ENCODE results near the gene FAM83E. TPM values are rescaled to one million over a fixed set of nuclear protein-coding genes. Genes with fewer than 3 reads are reported as not detected.
A peak's percentile ranks its signal among the peaks of the same experiment; 100 is the strongest.

Gene FAM83E
- total and polyA plus RNA-seq, 2 of the 8 experiments (the other 6 are each of a cell fraction or from before 2014, with no cell fraction given), result 1.8 to 5.3 TPM

DNA sequence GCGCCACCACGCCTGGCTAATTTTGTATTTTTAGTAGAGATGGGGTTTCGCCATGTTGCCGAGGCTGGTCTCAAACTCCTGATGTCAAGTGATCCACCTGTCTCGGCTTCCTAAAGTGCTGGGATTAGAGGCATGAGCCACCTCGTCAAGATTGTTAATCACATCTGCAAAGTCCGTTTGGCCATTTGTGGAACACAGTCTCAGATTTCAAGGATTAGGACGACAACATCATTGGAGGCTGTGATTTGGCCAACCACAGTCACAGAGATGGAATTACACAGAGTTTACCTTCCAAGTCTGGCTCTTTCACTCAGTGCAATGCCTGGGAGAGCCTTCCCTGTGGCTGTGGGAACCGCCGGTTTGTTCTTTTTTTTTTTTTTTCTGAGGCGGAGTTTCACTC, 45.1 kb downstream of the FAM83E start:
- TF ChIP-seq SAP30 (IDR thresholded peaks at IDR 0.05; ENCODE audit: insufficient read depth, insufficient replicate concordance, low read length) (no peak), GABPA (IDR thresholded peaks at IDR 0.05; ENCODE audit: borderline replicate concordance, insufficient read depth, low read length) (no peak), CBX5 (IDR thresholded peaks at IDR 0.05; ENCODE audit: low read depth, low read length) (no peak), CREB1 (IDR thresholded peaks at IDR 0.05) (no peak), ASH2L (IDR thresholded peaks at IDR 0.05; ENCODE audit: low read length) (no peak), SIX5 (IDR thresholded peaks at IDR 0.05; ENCODE audit: low read depth, low read length) (no peak)
- Histone ChIP-seq H3K14ac (ENCODE audit: insufficient read length) (no peak overlapping the region), H2BK15ac (ENCODE audit: low read length) (no peak overlapping the region), H2BK120ac (replicated peaks; ENCODE audit: low read depth, low read length) (no peak overlapping the region), H2BK20ac (ENCODE audit: low read length) (no peak overlapping the region), H3K18ac (ENCODE audit: extremely low read depth, low read length) (no peak overlapping the region), H3K23me2 (ENCODE audit: low read depth, low read length) (no peaks in the 10 kb centered on the region), H3K79me1 (ENCODE audit: low read depth, low read length) (no peaks in the 10 kb centered on the region), H2AFZ (ENCODE audit: low read length) (no peak overlapping the region), H3K27ac (ENCODE audit: low read depth, low read length) (no peak overlapping the region), H4K20me1 (replicated peaks in 1 of 2; ENCODE audit: control insufficient read depth in 1 of 2, insufficient read depth in 2 of 2, low read length in 2 of 2) (no peaks in the 10 kb centered on the region), H4K5ac (ENCODE audit: insufficient read length, low read depth, low read length) (no peak overlapping the region), H2BK12ac (ENCODE audit: low read depth, low read length) (0 out of 2 replicates have a peak overlapping the region, but pooled peaks have one; percentile 22), H3K23ac (ENCODE audit: insufficient read length) (no peak overlapping the region), H3K4me1 (replicated peaks in 1 of 4; ENCODE audit: control insufficient read depth in 3 of 4, insufficient read depth in 4 of 4, low read length in 3 of 4) (peaks cover 0 to 8% (median 3%) of the 10 kb centered on the region in 4 experiments; a peak in 5 of 7 replicates), H3K36me3 (ENCODE audit: control insufficient read depth in 2 of 4, insufficient read depth in 4 of 4, low read length in 3 of 4) (no peaks in the 10 kb centered on the region), H3K9me3 (ENCODE audit: insufficient read depth in 2 of 2, low read depth in 1 of 2, low read length in 1 of 2) (no peaks in the 10 kb centered on the region), H3K4ac (replicated peaks; ENCODE audit: insufficient read length, low read depth, low read length) (no peak overlapping the region), H3K79me2 (ENCODE audit: control insufficient read depth in 1 of 2, insufficient read depth in 2 of 2, low read length in 2 of 2) (no peaks in the 10 kb centered on the region), H3K27me3 (replicated peaks in 1 of 4; ENCODE audit: control insufficient read depth in 3 of 4, extremely low read depth in 1 of 4, insufficient read depth in 3 of 4, low read length in 3 of 4) (no peaks in the 10 kb centered on the region; a peak in 2 of 7 replicates), H2BK5ac (ENCODE audit: low read depth, low read length) (no peak overlapping the region), H3K4me3 (ENCODE audit: extremely low read depth in 1 of 4, insufficient read depth in 2 of 4, low read depth in 3 of 4, low read length in 4 of 4) (no peak overlapping the region), H3K4me2 (ENCODE audit: insufficient read depth in 1 of 2, low read depth in 2 of 2, low read length in 2 of 2) (no peak overlapping the region), H4K8ac (ENCODE audit: extremely low read depth, insufficient read depth, low read length) (no peak overlapping the region; the same call in 1 of the 2 replicates), H4K91ac (replicated peaks; ENCODE audit: insufficient read length, low read length) (no peak overlapping the region), H3K9ac (replicated peaks in 1 of 4; ENCODE audit: extremely low read depth in 1 of 4, low read depth in 3 of 4, low read length in 3 of 4) (no peak overlapping the region), H3K56ac (replicated peaks; ENCODE audit: insufficient read length, low read depth, low read length) (no peak overlapping the region), H2AK5ac (ENCODE audit: low read depth, low read length) (no peak overlapping the region)
- ChIA-PET CTCF (ENCODE audit: partially characterized antibody) (interaction anchor here (1.0 to 1.3 kb wide), 2 partner anchors 14 to 79 kb away, joined by 3 to 5 read pairs; no protein-coding TSS in a partner anchor), POLR2A (ENCODE audit: partially characterized antibody) (interaction anchor here (2.4 kb wide), 1 partner anchor 56 kb away, joined by 7 read pairs; no protein-coding TSS in a partner anchor)
- no peak for DNase-seq (ENCODE audit: low read depth in 1 of 2, low spot score in 2 of 2)
- 89% methylated on average over 10 of the region's 11 CpGs; no CpG with 5 or more reads in 1 of the 2 experiments for WGBS, 2 experiments (ENCODE audit: extremely low coverage in 1 of 2, insufficient coverage in 1 of 2, insufficient read length in 1 of 2, insufficient replicate concordance in 2 of 2, low coverage in 1 of 2, low lambda C conversion rate in 2 of 2, missing lambda C conversion rate in 1 of 2)
- no peak for FAIRE-seq
